ENCODE data around the gene WDR90.

WDR90 gene

DNA sequence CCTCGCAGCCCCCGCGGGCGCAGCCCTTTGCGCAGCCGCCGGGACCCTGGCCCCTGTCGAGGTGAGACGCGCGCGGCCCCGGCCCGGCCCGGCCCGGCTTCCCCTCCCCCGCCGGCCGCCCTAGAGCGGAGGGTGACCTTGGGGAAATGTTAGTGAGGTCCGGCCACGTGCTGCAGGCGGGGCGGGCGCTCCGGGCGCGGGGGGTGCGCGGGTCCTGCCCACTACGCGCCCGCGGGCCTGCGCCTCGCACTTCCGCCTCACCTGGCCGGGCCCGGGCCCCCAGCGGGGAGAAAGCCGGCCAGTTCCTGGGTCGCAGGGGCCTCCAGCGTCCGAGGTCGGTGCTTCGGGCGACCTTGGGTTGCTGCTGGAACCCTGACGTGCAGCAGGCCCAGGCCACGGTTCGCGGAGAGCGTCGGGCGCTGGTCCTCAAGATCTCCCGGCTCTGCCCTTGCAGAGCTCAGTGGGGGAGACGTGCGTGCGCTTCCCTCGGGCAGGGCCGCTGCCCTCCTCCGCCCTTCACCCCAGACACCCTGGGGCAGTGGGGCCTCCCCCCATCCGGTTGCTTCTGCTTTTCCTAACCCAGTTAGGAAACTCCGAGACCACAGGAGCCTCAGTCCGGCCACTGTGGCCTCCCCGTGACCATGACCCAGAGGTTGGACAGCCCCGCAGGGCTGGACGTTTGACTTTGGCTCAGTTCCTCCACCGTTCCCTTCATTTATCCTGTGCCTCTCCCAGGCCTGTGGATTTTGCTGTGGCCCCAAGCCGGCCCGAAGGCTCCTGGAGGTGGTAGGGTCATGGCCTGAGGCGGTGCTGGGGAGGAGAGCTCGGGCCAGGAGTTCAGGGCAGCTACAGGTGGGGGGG, 6.7 kb upstream of the WDR90 start (continued):
- TF ChIP-seq ZNF501 (tag by site-specific recombination; IDR thresholded peaks at IDR 0.05): no peak
- no peak for TF ChIP-seq ZNF548 (tag by site-specific recombination; IDR thresholded peaks at IDR 0.05)
- no peak for TF ChIP-seq BCL11A (tag by site-specific recombination; IDR thresholded peaks at IDR 0.05; ENCODE audit: low read depth)
- TF ChIP-seq ZNF324 (tag by site-specific recombination; IDR thresholded peaks at IDR 0.05): no peak
- TF ChIP-seq SCRT2 (tag by site-specific recombination; IDR thresholded peaks at IDR 0.05): peak; percentile 97
- no peak for TF ChIP-seq ZNF830 (tag by site-specific recombination; IDR thresholded peaks at IDR 0.05; ENCODE audit: low read depth)
- TF ChIP-seq, protein P1, sequence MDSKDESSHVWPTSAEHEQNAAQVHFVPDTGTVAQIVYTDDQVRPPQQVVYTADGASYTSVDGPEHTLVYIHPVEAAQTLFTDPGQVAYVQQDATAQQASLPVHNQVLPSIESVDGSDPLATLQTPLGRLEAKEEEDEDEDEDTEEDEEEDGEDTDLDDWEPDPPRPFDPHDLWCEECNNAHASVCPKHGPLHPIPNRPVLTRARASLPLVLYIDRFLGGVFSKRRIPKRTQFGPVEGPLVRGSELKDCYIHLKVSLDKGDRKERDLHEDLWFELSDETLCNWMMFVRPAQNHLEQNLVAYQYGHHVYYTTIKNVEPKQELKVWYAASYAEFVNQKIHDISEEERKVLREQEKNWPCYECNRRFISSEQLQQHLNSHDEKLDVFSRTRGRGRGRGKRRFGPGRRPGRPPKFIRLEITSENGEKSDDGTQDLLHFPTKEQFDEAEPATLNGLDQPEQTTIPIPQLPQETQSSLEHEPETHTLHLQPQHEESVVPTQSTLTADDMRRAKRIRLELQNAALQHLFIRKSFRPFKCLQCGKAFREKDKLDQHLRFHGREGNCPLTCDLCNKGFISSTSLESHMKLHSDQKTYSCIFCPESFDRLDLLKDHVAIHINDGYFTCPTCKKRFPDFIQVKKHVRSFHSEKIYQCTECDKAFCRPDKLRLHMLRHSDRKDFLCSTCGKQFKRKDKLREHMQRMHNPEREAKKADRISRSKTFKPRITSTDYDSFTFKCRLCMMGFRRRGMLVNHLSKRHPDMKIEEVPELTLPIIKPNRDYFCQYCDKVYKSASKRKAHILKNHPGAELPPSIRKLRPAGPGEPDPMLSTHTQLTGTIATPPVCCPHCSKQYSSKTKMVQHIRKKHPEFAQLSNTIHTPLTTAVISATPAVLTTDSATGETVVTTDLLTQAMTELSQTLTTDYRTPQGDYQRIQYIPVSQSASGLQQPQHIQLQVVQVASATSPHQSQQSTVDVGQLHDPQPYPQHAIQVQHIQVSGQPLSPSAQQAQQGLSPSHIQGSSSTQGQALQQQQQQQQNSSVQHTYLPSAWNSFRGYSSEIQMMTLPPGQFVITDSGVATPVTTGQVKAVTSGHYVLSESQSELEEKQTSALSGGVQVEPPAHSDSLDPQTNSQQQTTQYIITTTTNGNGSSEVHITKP (tag by site-specific recombination; IDR thresholded peaks at IDR 0.05): peak; percentile 55
- no peak for TF ChIP-seq ZSCAN16 (tag by site-specific recombination; IDR thresholded peaks at IDR 0.05)
- TF ChIP-seq ZNF473 (tag by site-specific recombination; IDR thresholded peaks at IDR 0.05): no peak
- TF ChIP-seq, protein P2, sequence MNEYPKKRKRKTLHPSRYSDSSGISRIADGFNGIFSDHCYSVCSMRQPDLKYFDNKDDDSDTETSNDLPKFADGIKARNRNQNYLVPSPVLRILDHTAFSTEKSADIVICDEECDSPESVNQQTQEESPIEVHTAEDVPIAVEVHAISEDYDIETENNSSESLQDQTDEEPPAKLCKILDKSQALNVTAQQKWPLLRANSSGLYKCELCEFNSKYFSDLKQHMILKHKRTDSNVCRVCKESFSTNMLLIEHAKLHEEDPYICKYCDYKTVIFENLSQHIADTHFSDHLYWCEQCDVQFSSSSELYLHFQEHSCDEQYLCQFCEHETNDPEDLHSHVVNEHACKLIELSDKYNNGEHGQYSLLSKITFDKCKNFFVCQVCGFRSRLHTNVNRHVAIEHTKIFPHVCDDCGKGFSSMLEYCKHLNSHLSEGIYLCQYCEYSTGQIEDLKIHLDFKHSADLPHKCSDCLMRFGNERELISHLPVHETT (tag by site-specific recombination; IDR thresholded peaks at IDR 0.05): no peak
- TF ChIP-seq, protein P3, sequence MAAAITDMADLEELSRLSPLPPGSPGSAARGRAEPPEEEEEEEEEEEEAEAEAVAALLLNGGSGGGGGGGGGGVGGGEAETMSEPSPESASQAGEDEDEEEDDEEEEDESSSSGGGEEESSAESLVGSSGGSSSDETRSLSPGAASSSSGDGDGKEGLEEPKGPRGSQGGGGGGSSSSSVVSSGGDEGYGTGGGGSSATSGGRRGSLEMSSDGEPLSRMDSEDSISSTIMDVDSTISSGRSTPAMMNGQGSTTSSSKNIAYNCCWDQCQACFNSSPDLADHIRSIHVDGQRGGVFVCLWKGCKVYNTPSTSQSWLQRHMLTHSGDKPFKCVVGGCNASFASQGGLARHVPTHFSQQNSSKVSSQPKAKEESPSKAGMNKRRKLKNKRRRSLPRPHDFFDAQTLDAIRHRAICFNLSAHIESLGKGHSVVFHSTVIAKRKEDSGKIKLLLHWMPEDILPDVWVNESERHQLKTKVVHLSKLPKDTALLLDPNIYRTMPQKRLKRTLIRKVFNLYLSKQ (tag by site-specific recombination; IDR thresholded peaks at IDR 0.05; ENCODE audit: borderline replicate concordance): no peak
- TF ChIP-seq ZNF629 (tag by site-specific recombination; IDR thresholded peaks at IDR 0.05): no peak

GRCh38 chr16:643050-643368, 6.2 kb upstream of the WDR90 start:
- Histone ChIP-seq H3K4me3 (ENCODE audit: low read depth, low read length) (no peak overlapping the region), H3K9me3 (ENCODE audit: control insufficient read depth, insufficient read depth, low read depth, low read length) (no peaks in the 10 kb centered on the region), H3K36me3 (ENCODE audit: control insufficient read depth in 2 of 2, insufficient read depth in 1 of 2, low read length in 2 of 2) (peaks cover 0 to 7% of the 10 kb centered on the region in 2 experiments; a peak in 2 of 3 replicates), H3K4me1 (ENCODE audit: control insufficient read depth, insufficient read depth, low read length) (peaks cover 5% of the 10 kb centered on the region; the same call in 1 of the 2 replicates), H3K27ac (ENCODE audit: extremely low read depth, low read depth, low read length) (peak overlapping the region; percentile 30; the same call in 1 of the 2 replicates)
- POLR2A ChIA-PET: interaction anchor here (0.6 kb wide), 1 partner anchor 1174 kb away, joined by 3 read pairs; no protein-coding TSS in a partner anchor
- CTCF ChIA-PET: no interaction called here
- TF ChIP-seq, protein P4, sequence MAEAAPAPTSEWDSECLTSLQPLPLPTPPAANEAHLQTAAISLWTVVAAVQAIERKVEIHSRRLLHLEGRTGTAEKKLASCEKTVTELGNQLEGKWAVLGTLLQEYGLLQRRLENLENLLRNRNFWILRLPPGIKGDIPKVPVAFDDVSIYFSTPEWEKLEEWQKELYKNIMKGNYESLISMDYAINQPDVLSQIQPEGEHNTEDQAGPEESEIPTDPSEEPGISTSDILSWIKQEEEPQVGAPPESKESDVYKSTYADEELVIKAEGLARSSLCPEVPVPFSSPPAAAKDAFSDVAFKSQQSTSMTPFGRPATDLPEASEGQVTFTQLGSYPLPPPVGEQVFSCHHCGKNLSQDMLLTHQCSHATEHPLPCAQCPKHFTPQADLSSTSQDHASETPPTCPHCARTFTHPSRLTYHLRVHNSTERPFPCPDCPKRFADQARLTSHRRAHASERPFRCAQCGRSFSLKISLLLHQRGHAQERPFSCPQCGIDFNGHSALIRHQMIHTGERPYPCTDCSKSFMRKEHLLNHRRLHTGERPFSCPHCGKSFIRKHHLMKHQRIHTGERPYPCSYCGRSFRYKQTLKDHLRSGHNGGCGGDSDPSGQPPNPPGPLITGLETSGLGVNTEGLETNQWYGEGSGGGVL (tag by site-specific recombination; IDR thresholded peaks at IDR 0.05): no peak
- 0 out of 2 replicates have a peak, but pooled peaks have one; percentile 12 for TF ChIP-seq ZXDB (tag by site-specific recombination; IDR thresholded peaks at IDR 0.05)
- no peak for TF ChIP-seq FEZF1 (tag by site-specific recombination; IDR thresholded peaks at IDR 0.05)
- TF ChIP-seq PRDM1 (tag by site-specific recombination; IDR thresholded peaks at IDR 0.05): no peak
- no peak for TF ChIP-seq PRDM4 (tag by site-specific recombination; IDR thresholded peaks at IDR 0.05)
- 0 out of 2 replicates have a peak, but pooled peaks have one; percentile 7 for TF ChIP-seq SCRT2 (tag by site-specific recombination; IDR thresholded peaks at IDR 0.05)
- TF ChIP-seq ZNF248 (tag by site-specific recombination; IDR thresholded peaks at IDR 0.05): no peak
- no peak for TF ChIP-seq SP7 (tag by site-specific recombination; IDR thresholded peaks at IDR 0.05)
- TF ChIP-seq IKZF3 (tag by site-specific recombination; IDR thresholded peaks at IDR 0.05): no peak
- TF ChIP-seq, protein P5, sequence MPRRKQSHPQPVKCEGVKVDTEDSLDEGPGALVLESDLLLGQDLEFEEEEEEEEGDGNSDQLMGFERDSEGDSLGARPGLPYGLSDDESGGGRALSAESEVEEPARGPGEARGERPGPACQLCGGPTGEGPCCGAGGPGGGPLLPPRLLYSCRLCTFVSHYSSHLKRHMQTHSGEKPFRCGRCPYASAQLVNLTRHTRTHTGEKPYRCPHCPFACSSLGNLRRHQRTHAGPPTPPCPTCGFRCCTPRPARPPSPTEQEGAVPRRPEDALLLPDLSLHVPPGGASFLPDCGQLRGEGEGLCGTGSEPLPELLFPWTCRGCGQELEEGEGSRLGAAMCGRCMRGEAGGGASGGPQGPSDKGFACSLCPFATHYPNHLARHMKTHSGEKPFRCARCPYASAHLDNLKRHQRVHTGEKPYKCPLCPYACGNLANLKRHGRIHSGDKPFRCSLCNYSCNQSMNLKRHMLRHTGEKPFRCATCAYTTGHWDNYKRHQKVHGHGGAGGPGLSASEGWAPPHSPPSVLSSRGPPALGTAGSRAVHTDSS (tag by site-specific recombination; IDR thresholded peaks at IDR 0.05): no peak
- TF ChIP-seq, protein P6, sequence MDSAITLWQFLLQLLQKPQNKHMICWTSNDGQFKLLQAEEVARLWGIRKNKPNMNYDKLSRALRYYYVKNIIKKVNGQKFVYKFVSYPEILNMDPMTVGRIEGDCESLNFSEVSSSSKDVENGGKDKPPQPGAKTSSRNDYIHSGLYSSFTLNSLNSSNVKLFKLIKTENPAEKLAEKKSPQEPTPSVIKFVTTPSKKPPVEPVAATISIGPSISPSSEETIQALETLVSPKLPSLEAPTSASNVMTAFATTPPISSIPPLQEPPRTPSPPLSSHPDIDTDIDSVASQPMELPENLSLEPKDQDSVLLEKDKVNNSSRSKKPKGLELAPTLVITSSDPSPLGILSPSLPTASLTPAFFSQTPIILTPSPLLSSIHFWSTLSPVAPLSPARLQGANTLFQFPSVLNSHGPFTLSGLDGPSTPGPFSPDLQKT (IDR thresholded peaks at IDR 0.05; ENCODE audit: borderline replicate concordance, low read depth, low read length): no peak

All from HEK293 (cell line).